GM19395 (cell line): ENCODE data around the gene UCP3.

ENCODE experiments used
- ATAC-seq: cut with Tn5 transposase; IDR thresholded peaks from one replicate; pipeline ENCODE4 v1.9.1; 2021; ENCODE audit warnings: mild to moderate bottlenecking, moderate library complexity; ENCODE audit not compliant: unreplicated experiment

UCP3 gene

GRCh38 chr11:73958521-73959141 lies 50.3 kb downstream of the UCP3 start:
- no peak for ATAC-seq

- no peak for ATAC-seq
Observed at GRCh38 chr11:73957654-73958361, 51.1 kb downstream of the UCP3 start.

GRCh38 chr11:73956876-73957653 lies 51.8 kb downstream of the UCP3 start:
- no peak for ATAC-seq

GRCh38 chr11:73951797-73952196 lies 57.1 kb downstream of the UCP3 start:
- ATAC-seq = no peak

GRCh38 chr11:73950869-73951710 lies 57.8 kb downstream of the UCP3 start, which contains the start of gene DNAJB13:
Gene DNAJB13, plus strand, starts transcription at chr11:73951026. Its CDS starts 44 bp downstream, at chr11:73951070.
- no peak for ATAC-seq
